Measurements from ENCODE around the gene PLCL1. TPM values are rescaled to one million over a fixed set of nuclear protein-coding genes. Genes with fewer than 3 reads are reported as not detected.

PLCL1 gene
- total RNA-seq, 1 experiment from 2014 or later: not detected

GRCh38 chr2:197897960-197898678 lies 93.7 kb downstream of the PLCL1 start:
- Histone ChIP-seq H3K4me3 (no peak overlapping the region), H3K4me1 (replicated peaks; ENCODE audit: insufficient read depth) (no peaks in the 10 kb centered on the region), H3K9me2 (ENCODE audit: insufficient read depth) (no peaks in the 10 kb centered on the region), H3K27me3 (ENCODE audit: insufficient read depth, low read depth) (no peaks in the 10 kb centered on the region), H3K4me2 (no peak overlapping the region), H3F3A (ENCODE audit: insufficient read depth, low read depth) (no peaks in the 10 kb centered on the region), H3K27ac (no peak overlapping the region), H3K9me3 (ENCODE audit: insufficient read depth, low read depth) (no peaks in the 10 kb centered on the region), H4K20me1 (ENCODE audit: insufficient read depth) (no peaks in the 10 kb centered on the region), H3K36me3 (ENCODE audit: low read depth) (no peaks in the 10 kb centered on the region), H2AFZ (no peak overlapping the region), H3K79me2 (ENCODE audit: low read depth) (no peaks in the 10 kb centered on the region)
- ChIA-PET CTCF (no interaction called here), POLR2A (ENCODE audit: unreplicated experiment) (no interaction called here)
- TF ChIP-seq EZH2 (IDR thresholded peaks at IDR 0.05; ENCODE audit: low read depth) (no peak), CTCF (conservative IDR thresholded peaks at IDR 0.05) (no peak)
- no TSS peak for BruUV-seq (replicated peaks)
- no peak for DNase-seq
- intact Hi-C loops (cut with micrococcal nuclease; ENCODE audit: unreplicated experiment): no loop called here

GRCh38 chr2:197904446-197904845 lies 100.1 kb downstream of the PLCL1 start:
- Histone ChIP-seq H3K36me3 (ENCODE audit: low read depth) (no peaks in the 10 kb centered on the region), H3K27ac (no peak overlapping the region), H3K9me2 (ENCODE audit: insufficient read depth) (no peaks in the 10 kb centered on the region), H4K20me1 (ENCODE audit: insufficient read depth) (no peaks in the 10 kb centered on the region), H3K4me2 (no peak overlapping the region), H3K4me1 (replicated peaks; ENCODE audit: insufficient read depth) (no peaks in the 10 kb centered on the region), H3K9me3 (ENCODE audit: insufficient read depth, low read depth) (no peaks in the 10 kb centered on the region), H3K79me2 (ENCODE audit: low read depth) (no peaks in the 10 kb centered on the region), H3K27me3 (ENCODE audit: insufficient read depth, low read depth) (no peaks in the 10 kb centered on the region), H2AFZ (no peak overlapping the region), H3K4me3 (no peak overlapping the region), H3F3A (ENCODE audit: insufficient read depth, low read depth) (no peaks in the 10 kb centered on the region)
- ChIA-PET POLR2A (ENCODE audit: unreplicated experiment) (no interaction called here), CTCF (no interaction called here)
- DNase-seq: no peak
- intact Hi-C loops (cut with micrococcal nuclease; ENCODE audit: unreplicated experiment): no loop called here
- no peak for TF ChIP-seq EZH2 (IDR thresholded peaks at IDR 0.05; ENCODE audit: low read depth)
- TF ChIP-seq CTCF (conservative IDR thresholded peaks at IDR 0.05): no peak
- BruUV-seq (replicated peaks): no TSS peak

GRCh38 chr2:197908156-197908555 lies 103.8 kb downstream of the PLCL1 start:
- no peaks in the 10 kb centered on the region for H3F3A ChIP-seq (ENCODE audit: insufficient read depth, low read depth)
- no peak overlapping the region for H2AFZ ChIP-seq
- ChIA-PET CTCF (no interaction called here), POLR2A (ENCODE audit: unreplicated experiment) (interaction anchor here (0.6 kb wide), 1 partner anchor 70 kb away, joined by 9 read pairs; no protein-coding TSS in a partner anchor)
- H3K4me3 ChIP-seq: no peak overlapping the region
- no peaks in the 10 kb centered on the region for H3K36me3 ChIP-seq (ENCODE audit: low read depth)
- H3K27ac ChIP-seq: no peak overlapping the region
- no peaks in the 10 kb centered on the region for H3K9me2 ChIP-seq (ENCODE audit: insufficient read depth)
- no peaks in the 10 kb centered on the region for H4K20me1 ChIP-seq (ENCODE audit: insufficient read depth)
- TF ChIP-seq CTCF (conservative IDR thresholded peaks at IDR 0.05) (no peak), EZH2 (IDR thresholded peaks at IDR 0.05; ENCODE audit: low read depth) (no peak)
- no peaks in the 10 kb centered on the region for H3K9me3 ChIP-seq (ENCODE audit: insufficient read depth, low read depth)
- no peaks in the 10 kb centered on the region for H3K79me2 ChIP-seq (ENCODE audit: low read depth)
- BruUV-seq (replicated peaks): no TSS peak
- DNase-seq: no peak
- H3K4me2 ChIP-seq: no peak overlapping the region
- no peaks in the 10 kb centered on the region for H3K27me3 ChIP-seq (ENCODE audit: insufficient read depth, low read depth)
- no peaks in the 10 kb centered on the region for H3K4me1 ChIP-seq (replicated peaks; ENCODE audit: insufficient read depth)
- intact Hi-C loops (cut with micrococcal nuclease; ENCODE audit: unreplicated experiment): no loop called here

All from PC-9 (cell line).